Gastroesophageal sphincter (tissue), 4 donors: Measurements from ENCODE around the gene ZNF254. TPM values are rescaled to one million over a fixed set of nuclear protein-coding genes. Genes with fewer than 3 reads are reported as not detected.

Source experiments
- ATAC-seq: fragments of 150-250 bp; one replicate; pipeline ENCODE4 v1.9.1; 2016; ENCODE audit warnings: mild to moderate bottlenecking, moderate library complexity
- H3K27ac ChIP-seq, 4 donors: fragments of 200-600 bp; sonication (generic) in 3 of 4; 1 replicate in 3 of 4; 2 replicates in 1 of 4; pipeline ENCODE4 v1.5.1; 2016 to 2019
- H3K27me3 ChIP-seq: fragments of 200-600 bp; sonication (generic); one replicate; pipeline ENCODE4 v1.5.1; 2019
- H3K36me3 ChIP-seq, 2 donors: fragments of 200-600 bp; sonication (generic); one replicate each; pipeline ENCODE4 v1.5.1; 2019; ENCODE audit warnings: control low read depth in 1 of 2
- H3K4me1 ChIP-seq, 3 donors: fragments of 200-600 bp; sonication (generic); 1 replicate in 2 of 3; 2 replicates in 1 of 3; pipeline ENCODE4 v1.5.1; 2016 to 2019; ENCODE audit warnings: control low read depth in 2 of 3
- H3K4me3 ChIP-seq, 2 donors: fragments of 200-600 bp; sonication (generic); one replicate each; pipeline ENCODE4 v1.5.1; 2019; ENCODE audit warnings: mild to moderate bottlenecking in 1 of 2, moderate library complexity in 1 of 2
- H3K9me3 ChIP-seq, 3 donors: fragments of 200-600 bp; sonication (generic); one replicate each; pipeline ENCODE4 v1.5.1; 2017 to 2019; ENCODE audit warnings: control low read depth in 2 of 3
- EP300 ChIP-seq: sonication (generic); formaldehyde crosslinking; IDR thresholded peaks from one replicate; pipeline ENCODE4 v1.6.1; 2017; ENCODE audit warnings: antibody characterized with exemption, mild to moderate bottlenecking
- POLR2A ChIP-seq, 2 donors: fragments of 450-650 bp; IDR thresholded peaks; one replicate each; pipeline ENCODE4 v1.6.1; 2017; ENCODE audit warnings: antibody characterized with exemption in 2 of 2, mild to moderate bottlenecking in 2 of 2, moderate library complexity in 1 of 2
- POLR2AphosphoS5 ChIP-seq: sonication (generic); formaldehyde crosslinking; IDR thresholded peaks from one replicate; pipeline ENCODE4 v1.6.1; 2017; ENCODE audit warnings: antibody characterized with exemption
- WGBS, 2 donors: methylation state at CpG; one replicate each; pipeline ENCODE4 v1.1.5; 2018; ENCODE audit warnings: low coverage in 1 of 2; 5-methylcytosine and 5-hydroxymethylcytosine counted together
- total RNA-seq, 4 donors: library from RNA; depleted of rRNA; stranded (reverse); fragments of >200 nt; gene quantifications; one replicate each; pipeline ENCODE4 v1.1.0, GENCODE V29; 2016
- TF ChIP-seq, protein P1 (sequence below), 4 experiments: fragments of 200-600 bp in 2 of 4; fragments of 450-650 bp in 2 of 4; sonication (generic) in 1 of 4; IDR thresholded peaks; one replicate each; pipeline ENCODE4 v1.5.1; 2017 to 2019; ENCODE audit warnings: antibody characterized with exemption in 4 of 4, mild to moderate bottlenecking in 2 of 4, moderate library complexity in 2 of 4

The ZNF254 gene
- total RNA-seq, 4 donors from 2014 or later, result 10.0 to 22.6 (median 13.5) TPM

GRCh38 chr19:24178207-24178606, 91.2 kb downstream of the ZNF254 start:
- no peak for ATAC-seq
- Histone ChIP-seq H3K27ac (no peak overlapping the region), H3K9me3 (peaks cover 0 to 58% (median 0%) of the 10 kb centered on the region in 3 donors), H3K4me3 (no peak overlapping the region), H3K27me3 (no peaks in the 10 kb centered on the region), H3K36me3 (peaks cover 0 to 4% of the 10 kb centered on the region in 2 donors), H3K4me1 (no peaks in the 10 kb centered on the region)
- TF ChIP-seq POLR2A (IDR thresholded peaks at IDR 0.05) (no peak), EP300 (no peak), POLR2AphosphoS5 (no peak)
- TF ChIP-seq, protein P1, sequence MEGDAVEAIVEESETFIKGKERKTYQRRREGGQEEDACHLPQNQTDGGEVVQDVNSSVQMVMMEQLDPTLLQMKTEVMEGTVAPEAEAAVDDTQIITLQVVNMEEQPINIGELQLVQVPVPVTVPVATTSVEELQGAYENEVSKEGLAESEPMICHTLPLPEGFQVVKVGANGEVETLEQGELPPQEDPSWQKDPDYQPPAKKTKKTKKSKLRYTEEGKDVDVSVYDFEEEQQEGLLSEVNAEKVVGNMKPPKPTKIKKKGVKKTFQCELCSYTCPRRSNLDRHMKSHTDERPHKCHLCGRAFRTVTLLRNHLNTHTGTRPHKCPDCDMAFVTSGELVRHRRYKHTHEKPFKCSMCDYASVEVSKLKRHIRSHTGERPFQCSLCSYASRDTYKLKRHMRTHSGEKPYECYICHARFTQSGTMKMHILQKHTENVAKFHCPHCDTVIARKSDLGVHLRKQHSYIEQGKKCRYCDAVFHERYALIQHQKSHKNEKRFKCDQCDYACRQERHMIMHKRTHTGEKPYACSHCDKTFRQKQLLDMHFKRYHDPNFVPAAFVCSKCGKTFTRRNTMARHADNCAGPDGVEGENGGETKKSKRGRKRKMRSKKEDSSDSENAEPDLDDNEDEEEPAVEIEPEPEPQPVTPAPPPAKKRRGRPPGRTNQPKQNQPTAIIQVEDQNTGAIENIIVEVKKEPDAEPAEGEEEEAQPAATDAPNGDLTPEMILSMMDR (IDR thresholded peaks at IDR 0.05), result no peak
- WGBS, 2 donors, result 92 to 100% methylated on average over 1 to 5 of the region's 17 CpGs

Other genes with a start within 250 kb of the ZNF254 start
- 1 to 10 TPM in 1 of 4 donors, under 1 TPM in 2, not detected in 1; 0.27 to 1.6 (median 0.35) TPM for gene ZNF726, start 172.3 kb upstream of the ZNF254 start, total RNA-seq